Measurements from ENCODE around the gene OAS1. TPM values are rescaled to one million over a fixed set of nuclear protein-coding genes. Genes with fewer than 3 reads are reported as not detected.

Gene OAS1
- total RNA-seq, 2 experiments from 2014 or later = 143 to 146 TPM

DNA sequence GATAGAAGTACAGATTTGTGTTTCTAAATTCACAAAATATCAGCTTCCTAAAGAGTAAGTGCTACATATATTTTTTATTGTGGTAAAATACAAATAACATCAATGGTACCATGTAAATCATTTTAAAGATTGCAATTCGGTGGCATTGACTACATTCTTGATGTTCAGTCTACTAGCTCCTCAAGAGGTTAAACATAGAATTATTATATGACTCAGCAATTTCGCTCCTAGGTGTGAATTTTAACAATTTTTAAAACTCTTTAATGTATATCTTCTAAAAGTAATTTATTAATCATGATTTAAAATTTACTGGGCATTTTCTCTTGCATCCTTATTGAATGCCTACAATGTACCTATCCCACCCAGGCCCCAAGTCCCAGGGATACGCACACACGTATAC is 29.8 kb upstream of the OAS1 start:
- Mint-ChIP-seq H3K9me3 (ENCODE audit: insufficient read depth) (no peaks in the 10 kb centered on the region), H3K27me3 (ENCODE audit: low read depth) (peaks cover 39% of the 10 kb centered on the region), H3K27ac (no peak overlapping the region), H3K4me1 (ENCODE audit: low read depth) (no peaks in the 10 kb centered on the region), H3K36me3 (ENCODE audit: low read depth) (no peaks in the 10 kb centered on the region), H3K4me3 (no peak overlapping the region)
- CTCF ChIA-PET = interaction anchor here (1.3 to 1.6 kb wide), 2 partner anchors 7 to 20 kb away, joined by 3 to 4 read pairs; no protein-coding TSS in a partner anchor
- DNase-seq (no peak), ATAC-seq (no peak)
- POLR2A ChIA-PET = interaction anchor here (0.5 kb wide), 1 partner anchor 868 kb away, joined by 3 read pairs; no protein-coding TSS in a partner anchor

DNA sequence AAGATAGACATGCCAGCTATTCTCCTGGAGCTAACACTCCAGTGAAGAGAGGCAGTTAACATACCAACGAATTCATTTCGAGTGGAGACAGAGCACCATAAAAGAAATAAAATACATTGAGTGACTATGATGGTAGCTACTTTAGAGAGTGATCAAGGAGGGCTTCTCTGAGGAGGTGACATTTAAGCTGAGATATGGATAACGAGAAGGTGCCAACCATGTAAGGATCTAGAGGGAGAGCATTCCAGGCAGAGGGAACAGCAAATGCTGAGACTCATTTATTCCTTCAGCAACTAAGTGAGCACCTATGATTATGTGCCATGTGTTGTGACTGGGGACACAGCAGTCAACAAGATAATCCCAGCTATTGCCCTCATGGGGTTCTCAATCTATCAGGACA is 28.3 kb upstream of the OAS1 start:
- DNase-seq (no peak), ATAC-seq (no peak)
- H3K27ac Mint-ChIP-seq = no peak overlapping the region
- POLR2A ChIA-PET = no interaction called here
- no peaks in the 10 kb centered on the region for H3K9me3 Mint-ChIP-seq (ENCODE audit: insufficient read depth)
- CTCF ChIA-PET = no interaction called here
- no peak overlapping the region for H3K4me3 Mint-ChIP-seq
- H3K36me3 Mint-ChIP-seq (ENCODE audit: low read depth) = no peaks in the 10 kb centered on the region
- H3K27me3 Mint-ChIP-seq (ENCODE audit: low read depth) = peaks cover 34% of the 10 kb centered on the region
- H3K4me1 Mint-ChIP-seq (ENCODE audit: low read depth) = no peaks in the 10 kb centered on the region

DNA sequence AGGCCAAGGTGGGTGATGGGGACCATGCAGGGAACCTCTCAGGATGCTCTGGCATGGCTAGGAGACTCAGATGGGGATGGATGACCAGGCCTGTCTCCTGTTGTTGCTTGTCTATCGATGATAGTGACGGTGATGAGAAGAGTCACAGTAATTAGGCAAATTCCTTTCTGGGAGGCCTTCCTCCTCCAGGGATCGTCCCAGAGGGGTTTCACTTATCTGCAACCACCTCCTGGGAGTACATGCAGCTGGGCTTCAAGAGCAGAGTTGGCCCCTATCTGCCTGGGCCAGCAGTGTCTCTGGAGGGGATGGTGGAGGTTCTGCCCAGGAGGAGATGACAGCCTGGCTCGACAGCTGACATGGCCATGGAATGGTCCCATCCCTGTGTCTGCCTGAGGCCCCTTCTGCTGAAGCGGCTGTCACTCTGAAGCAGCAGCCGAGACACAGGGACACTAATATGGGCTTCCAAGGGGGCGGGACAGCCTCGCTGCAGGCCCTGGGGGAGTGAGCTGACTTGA is 27.5 kb upstream of the OAS1 start:
- Mint-ChIP-seq H3K4me3 (no peak overlapping the region), H3K9me3 (ENCODE audit: insufficient read depth) (no peaks in the 10 kb centered on the region), H3K36me3 (ENCODE audit: low read depth) (no peaks in the 10 kb centered on the region), H3K27ac (no peak overlapping the region), H3K27me3 (ENCODE audit: low read depth) (peaks cover 28% of the 10 kb centered on the region), H3K4me1 (ENCODE audit: low read depth) (no peaks in the 10 kb centered on the region)
- ATAC-seq = no peak
- DNase-seq = no peak
- ChIA-PET POLR2A (no interaction called here), CTCF (no interaction called here)

GRCh38 chr12:112881602-112882001 is 25.2 kb upstream of the OAS1 start:
- no peaks in the 10 kb centered on the region for H3K36me3 Mint-ChIP-seq (ENCODE audit: low read depth)
- H3K4me3 Mint-ChIP-seq = no peak overlapping the region
- no peak for ATAC-seq
- H3K9me3 Mint-ChIP-seq (ENCODE audit: insufficient read depth) = no peaks in the 10 kb centered on the region
- DNase-seq = no peak
- H3K27me3 Mint-ChIP-seq (ENCODE audit: low read depth) = peaks cover 31% of the 10 kb centered on the region
- no peak overlapping the region for H3K27ac Mint-ChIP-seq
- no peaks in the 10 kb centered on the region for H3K4me1 Mint-ChIP-seq (ENCODE audit: low read depth)
- POLR2A ChIA-PET = no interaction called here
- CTCF ChIA-PET = no interaction called here

- no peak for DNase-seq
- no peaks in the 10 kb centered on the region for H3K9me3 Mint-ChIP-seq (ENCODE audit: insufficient read depth)
- H3K27me3 Mint-ChIP-seq (ENCODE audit: low read depth) = peaks cover 17% of the 10 kb centered on the region
- CTCF ChIA-PET = interaction anchor here (1.6 kb wide), 1 partner anchor 9 kb away, joined by 4 read pairs; no protein-coding TSS in a partner anchor
- no peak overlapping the region for H3K4me3 Mint-ChIP-seq
- POLR2A ChIA-PET = no interaction called here
- ATAC-seq = no peak
- H3K4me1 Mint-ChIP-seq (ENCODE audit: low read depth) = no peaks in the 10 kb centered on the region
- no peaks in the 10 kb centered on the region for H3K36me3 Mint-ChIP-seq (ENCODE audit: low read depth)
- no peak overlapping the region for H3K27ac Mint-ChIP-seq
Observed at GRCh38 chr12:112885236-112885635, 21.5 kb upstream of the OAS1 start.

DNA sequence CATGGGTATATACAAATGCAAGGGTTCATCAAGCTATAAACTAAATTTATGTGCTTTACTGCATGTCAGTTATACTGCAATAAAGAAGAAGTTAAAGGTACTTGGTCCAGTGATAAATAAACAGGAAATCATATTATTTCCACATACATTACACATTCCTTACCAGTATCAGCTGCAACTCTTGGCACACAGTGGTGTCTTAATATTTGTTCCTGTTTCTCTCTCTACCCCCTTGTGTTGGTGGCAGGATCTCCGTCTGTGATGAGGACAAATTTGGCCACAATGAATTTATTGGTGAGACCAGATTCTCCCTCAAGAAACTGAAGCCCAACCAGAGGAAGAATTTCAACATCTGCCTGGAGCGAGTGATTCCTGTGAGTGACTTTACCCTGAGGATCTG is 19.2 kb upstream of the OAS1 start:
- Mint-ChIP-seq H3K4me3 (no peak overlapping the region), H3K4me1 (ENCODE audit: low read depth) (no peaks in the 10 kb centered on the region), H3K27ac (no peak overlapping the region), H3K36me3 (ENCODE audit: low read depth) (no peaks in the 10 kb centered on the region), H3K9me3 (ENCODE audit: insufficient read depth) (no peaks in the 10 kb centered on the region), H3K27me3 (ENCODE audit: low read depth) (peaks cover 19% of the 10 kb centered on the region)
- ChIA-PET POLR2A (no interaction called here), CTCF (interaction anchor here (1.1 kb wide), 1 partner anchor 13 kb away, joined by 3 read pairs; no protein-coding TSS in a partner anchor)
- no peak for DNase-seq
- no peak for ATAC-seq

GRCh38 chr12:112891093-112892024 is 15.4 kb upstream of the OAS1 start:
- Mint-ChIP-seq H3K4me1 (ENCODE audit: low read depth) (no peaks in the 10 kb centered on the region), H3K27ac (no peak overlapping the region), H3K36me3 (ENCODE audit: low read depth) (no peaks in the 10 kb centered on the region), H3K27me3 (ENCODE audit: low read depth) (peaks cover 8% of the 10 kb centered on the region), H3K4me3 (no peak overlapping the region), H3K9me3 (ENCODE audit: insufficient read depth) (no peaks in the 10 kb centered on the region)
- POLR2A ChIA-PET = interaction anchor here (1.2 kb wide), 1 partner anchor 15 kb away, joined by 3 read pairs; the partner anchor contains the start of gene OAS1
- CTCF ChIA-PET = interaction anchor here (0.5 to 1.2 kb wide), 2 partner anchors 9 to 11 kb away, joined by 3 to 4 read pairs; no protein-coding TSS in a partner anchor
- no peak for DNase-seq
- no peak for ATAC-seq

DNA sequence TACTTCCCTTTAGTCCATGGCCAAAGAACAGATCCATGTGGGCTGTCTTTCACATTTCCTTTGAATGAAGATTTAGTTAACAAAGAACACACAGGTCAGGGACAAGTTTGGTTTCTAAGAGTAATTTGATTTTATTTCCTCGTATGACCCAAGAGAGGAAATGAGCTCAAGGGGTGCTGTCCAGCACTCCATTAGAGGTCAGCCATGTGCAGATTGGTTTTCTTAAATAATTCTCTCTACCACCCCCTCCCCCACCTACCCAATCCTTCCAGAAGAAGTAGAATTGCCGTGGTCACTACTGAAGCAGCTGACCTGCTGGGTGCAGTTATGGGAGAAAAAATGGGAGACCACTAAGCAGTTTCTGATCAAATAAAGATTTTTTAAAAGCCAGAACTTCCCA is 13.9 kb upstream of the OAS1 start:
- no peaks in the 10 kb centered on the region for H3K9me3 Mint-ChIP-seq (ENCODE audit: insufficient read depth)
- ATAC-seq = no peak
- H3K36me3 Mint-ChIP-seq (ENCODE audit: low read depth) = no peaks in the 10 kb centered on the region
- H3K4me3 Mint-ChIP-seq = no peak overlapping the region
- H3K27ac Mint-ChIP-seq = no peak overlapping the region
- ChIA-PET CTCF (no interaction called here), POLR2A (no interaction called here)
- peaks cover 16% of the 10 kb centered on the region for H3K27me3 Mint-ChIP-seq (ENCODE audit: low read depth)
- H3K4me1 Mint-ChIP-seq (ENCODE audit: low read depth) = no peaks in the 10 kb centered on the region
- no peak for DNase-seq

DNA sequence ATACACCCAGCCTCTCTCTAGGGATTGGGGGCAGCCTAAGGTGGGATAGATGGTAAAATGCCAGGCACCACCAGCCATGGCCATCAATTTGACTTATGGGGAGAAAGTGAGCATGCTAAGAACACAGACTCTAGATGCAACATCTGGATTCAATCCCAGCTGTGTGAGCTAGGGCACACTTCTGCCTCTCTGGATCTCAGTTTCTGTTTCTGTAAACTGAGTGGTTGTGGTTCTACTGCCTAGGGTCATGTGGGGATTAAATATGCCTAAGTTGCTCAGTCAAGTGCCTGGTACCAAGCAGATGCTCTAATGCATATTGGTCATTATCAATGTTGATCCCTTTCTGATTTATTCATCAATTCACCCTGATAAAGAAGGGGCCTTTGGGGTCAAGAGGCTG is 12.6 kb upstream of the OAS1 start:
- Mint-ChIP-seq H3K4me3 (no peak overlapping the region), H3K27me3 (ENCODE audit: low read depth) (peaks cover 23% of the 10 kb centered on the region), H3K9me3 (ENCODE audit: insufficient read depth) (no peaks in the 10 kb centered on the region), H3K36me3 (ENCODE audit: low read depth) (no peaks in the 10 kb centered on the region), H3K27ac (no peak overlapping the region), H3K4me1 (ENCODE audit: low read depth) (no peaks in the 10 kb centered on the region)
- POLR2A ChIA-PET = no interaction called here
- CTCF ChIA-PET = interaction anchor here (1.6 to 1.7 kb wide), 2 partner anchors 44 to 99 kb away, joined by 3 to 6 read pairs; partner anchors contain the start of gene OAS3
- DNase-seq = no peak
- no peak for ATAC-seq

GRCh38 chr12:112898380-112898779 is 8.4 kb upstream of the OAS1 start:
- no peak overlapping the region for H3K27ac Mint-ChIP-seq
- CTCF ChIA-PET = interaction anchor here (1.6 kb wide), 1 partner anchor 9 kb away, joined by 4 read pairs; the partner anchor contains the start of gene OAS1
- DNase-seq = no peak
- no peaks in the 10 kb centered on the region for H3K36me3 Mint-ChIP-seq (ENCODE audit: low read depth)
- POLR2A ChIA-PET = interaction anchor here (1.2 kb wide), 2 partner anchors 8 to 80 kb away, joined by 4 read pairs; partner anchors contain the start of genes OAS1 and OAS2
- H3K9me3 Mint-ChIP-seq (ENCODE audit: insufficient read depth) = no peaks in the 10 kb centered on the region
- peaks cover 23% of the 10 kb centered on the region for H3K4me1 Mint-ChIP-seq (ENCODE audit: low read depth)
- no peak overlapping the region for H3K4me3 Mint-ChIP-seq
- H3K27me3 Mint-ChIP-seq (ENCODE audit: low read depth) = peaks cover 17% of the 10 kb centered on the region
- ATAC-seq = no peak

- POLR2A ChIA-PET = interaction anchor here (1.2 to 3.5 kb wide), 2 partner anchors 37 to 78 kb away, joined by 5 to 37 read pairs; partner anchors contain the start of genes OAS2 and OAS3
- H3K27ac Mint-ChIP-seq = no peak overlapping the region
Observed at GRCh38 chr12:112900298-112901145, 6.2 kb upstream of the OAS1 start.

More at GRCh38 chr12:112900298-112901145, 6.2 kb upstream of the OAS1 start:
- Mint-ChIP-seq H3K9me3 (ENCODE audit: insufficient read depth) (no peaks in the 10 kb centered on the region), H3K4me3 (no peak overlapping the region), H3K4me1 (ENCODE audit: low read depth) (peaks cover 37% of the 10 kb centered on the region), H3K27me3 (ENCODE audit: low read depth) (peaks cover 17% of the 10 kb centered on the region), H3K36me3 (ENCODE audit: low read depth) (no peaks in the 10 kb centered on the region)
- CTCF ChIA-PET = interaction anchor here (0.8 to 2.3 kb wide), 22 partner anchors 10 to 274 kb away, joined by 3 to 14 read pairs (median 6); partner anchors contain the start of genes OAS2 and OAS3
- DNase-seq (peak; percentile 63), ATAC-seq (peak; percentile 55)
